Activated CD8-positive, alpha-beta memory T cell treated with anti-CD3 and anti-CD28 coated beads for 24 hours (primary cell): ENCODE measurements around the gene KLK15.
"Not testable (repeated sequence)": the region's sequence is repeated elsewhere in the genome, so short reads cannot be mapped to it uniquely, and the experiment has no call there.

Source experiments
- DNase-seq: peaks from one replicate; pipeline ENCODE4 v3.0.0-alpha.2; 2020

KLK15 gene

DNA sequence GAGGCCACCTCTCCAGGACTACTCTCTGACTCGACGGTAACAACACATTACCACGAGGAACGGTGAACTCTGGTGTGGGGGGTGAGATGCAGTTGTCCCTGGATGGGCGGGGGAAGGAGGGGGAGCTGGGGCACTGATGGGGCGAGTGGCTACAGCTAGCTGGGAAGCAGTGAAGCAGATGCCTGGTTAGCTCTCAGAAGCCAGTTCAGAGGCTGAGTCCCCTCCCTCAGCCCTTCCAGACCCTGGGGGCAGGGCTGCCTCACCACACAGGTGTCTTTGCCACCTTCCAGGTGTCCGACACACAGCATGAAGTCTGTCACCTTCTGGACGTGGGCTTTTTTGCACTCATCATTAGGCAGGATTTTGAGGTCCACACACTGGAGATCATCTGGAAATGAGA lies 13.7 kb downstream of the KLK15 start:
- no peak for DNase-seq

DNA sequence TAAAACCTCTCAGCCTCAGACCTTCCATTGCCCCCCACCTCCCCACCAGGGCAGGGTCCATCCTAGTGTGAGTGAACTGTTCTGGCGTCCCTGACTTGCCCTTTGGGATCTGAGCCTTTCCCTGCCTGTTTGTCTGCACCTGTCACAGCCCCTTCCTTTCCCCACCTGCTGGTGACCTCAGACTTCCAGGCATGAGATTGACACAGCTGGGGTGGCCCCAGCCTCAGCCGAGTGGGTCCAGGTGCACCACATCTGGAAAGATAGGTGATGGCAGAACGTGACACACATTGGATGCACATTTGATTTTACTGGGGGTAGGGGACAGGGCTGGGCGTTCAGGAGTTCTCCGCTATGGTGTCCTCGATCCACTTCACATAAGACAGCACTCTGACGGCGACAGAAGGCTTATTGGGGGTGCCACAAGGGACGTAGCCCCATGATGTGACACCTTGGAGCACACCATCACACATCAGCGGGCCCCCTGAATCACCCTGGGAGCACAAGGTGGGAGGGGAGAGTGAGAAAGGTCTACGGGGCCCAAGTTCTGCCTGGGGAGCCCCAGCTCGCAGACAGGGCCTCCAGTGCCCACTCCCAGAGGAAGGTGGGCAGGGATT lies 14.4 kb downstream of the KLK15 start:
- no peak for DNase-seq

DNA sequence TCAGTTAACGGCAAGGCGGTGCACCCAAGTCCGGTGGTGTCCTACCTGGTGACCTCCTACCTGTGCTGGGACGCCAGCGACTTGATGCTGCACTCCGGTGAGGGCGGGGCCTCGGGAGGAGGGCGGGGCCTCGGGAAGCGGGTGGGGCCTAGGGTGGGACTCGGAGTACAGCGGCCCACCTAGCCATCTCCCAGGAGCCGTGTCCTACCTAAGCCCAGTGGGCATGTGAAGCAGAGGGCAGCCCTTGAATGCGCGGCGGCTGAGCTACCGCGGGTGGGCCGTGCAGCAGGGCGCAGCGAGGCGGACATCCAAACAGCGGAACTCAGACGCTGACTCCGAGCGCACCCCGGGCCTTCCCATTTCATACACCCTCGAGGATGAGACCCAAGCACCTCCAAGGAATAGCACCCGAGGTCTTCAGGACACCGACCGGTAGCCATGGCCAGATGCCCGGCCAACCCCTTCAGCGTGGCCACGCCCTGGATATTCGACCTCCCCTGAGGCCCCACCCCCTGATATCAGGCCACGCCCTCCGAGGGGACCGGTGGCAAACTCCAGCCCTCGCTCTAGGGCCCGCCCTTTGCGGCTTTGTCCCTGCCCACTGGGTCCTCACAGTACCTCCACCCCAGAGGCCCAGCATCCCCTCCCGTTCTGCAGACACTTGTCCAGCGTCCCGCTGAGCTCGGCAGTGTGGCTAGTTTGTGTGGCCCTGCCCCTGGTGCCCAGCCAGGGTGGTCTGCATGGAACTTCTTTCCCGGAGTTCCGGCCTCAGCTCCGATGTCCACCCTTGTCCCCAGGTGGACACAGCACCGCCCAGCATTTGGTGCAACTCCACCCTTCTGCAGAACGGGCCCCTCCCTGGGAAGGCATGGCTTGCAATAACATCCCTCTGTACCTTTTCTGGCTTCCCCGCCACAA lies 15.2 kb downstream of the KLK15 start:
- DNase-seq: peak; percentile 74

DNA sequence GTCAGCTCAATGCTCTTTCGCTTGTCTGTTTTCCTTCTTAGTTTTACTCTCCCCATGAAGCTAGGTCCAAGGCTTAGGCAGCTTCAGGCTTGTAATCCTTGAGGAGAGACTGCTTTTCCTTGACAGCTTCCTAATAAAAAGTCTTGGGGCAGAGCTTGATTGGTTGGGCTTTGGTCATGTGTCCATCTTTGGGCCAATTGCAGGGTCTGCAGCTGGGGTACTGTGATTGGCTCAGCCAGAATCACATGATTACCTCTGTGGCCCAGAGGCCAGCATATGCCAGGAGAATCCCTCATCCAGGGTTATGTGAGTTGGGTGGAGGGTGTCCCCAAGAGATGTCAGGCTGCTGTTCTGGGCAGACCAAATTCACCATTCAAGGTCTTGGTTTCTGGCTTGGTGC lies 17.9 kb downstream of the KLK15 start:
- DNase-seq: no peak

DNA sequence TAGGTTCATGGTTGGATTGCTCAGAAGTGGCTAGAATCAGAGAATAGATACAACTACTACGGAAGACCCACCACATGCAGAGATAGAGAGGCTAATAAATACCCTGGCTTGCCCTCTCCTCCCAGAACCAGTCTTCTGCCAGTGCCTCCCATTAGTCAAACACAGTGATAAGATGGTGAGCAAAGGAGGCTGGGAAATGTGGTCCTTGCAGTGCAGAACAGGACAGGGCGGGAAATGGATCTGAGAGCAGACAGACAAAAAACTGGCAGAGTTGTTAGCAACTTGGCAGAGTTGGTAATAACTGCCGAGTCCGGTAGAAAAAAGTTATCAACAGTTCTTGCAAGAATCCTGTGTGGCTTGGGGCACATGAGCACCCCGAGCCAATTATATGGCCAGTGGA lies 18.5 kb downstream of the KLK15 start:
- DNase-seq: no peak

DNA sequence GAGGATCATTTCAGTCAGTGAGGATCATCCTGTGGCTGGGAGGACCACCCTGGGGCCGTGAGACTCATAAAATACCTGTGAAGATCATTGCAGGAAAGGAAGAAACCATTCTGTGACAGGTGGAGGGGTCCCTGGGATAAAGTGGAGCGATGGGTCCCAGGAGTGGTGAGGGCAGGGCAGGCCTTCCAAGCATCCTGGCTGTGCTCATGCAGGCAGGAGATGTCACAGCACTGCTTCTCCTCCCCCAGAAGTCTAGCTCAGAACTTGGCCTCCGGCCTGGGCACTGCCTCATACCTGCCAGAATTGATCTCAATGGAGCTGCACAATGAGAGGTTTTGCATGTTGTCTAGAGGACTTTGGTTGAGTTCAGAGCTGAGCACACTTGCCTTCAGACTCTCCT lies 20.9 kb downstream of the KLK15 start:
- DNase-seq: no peak

DNA sequence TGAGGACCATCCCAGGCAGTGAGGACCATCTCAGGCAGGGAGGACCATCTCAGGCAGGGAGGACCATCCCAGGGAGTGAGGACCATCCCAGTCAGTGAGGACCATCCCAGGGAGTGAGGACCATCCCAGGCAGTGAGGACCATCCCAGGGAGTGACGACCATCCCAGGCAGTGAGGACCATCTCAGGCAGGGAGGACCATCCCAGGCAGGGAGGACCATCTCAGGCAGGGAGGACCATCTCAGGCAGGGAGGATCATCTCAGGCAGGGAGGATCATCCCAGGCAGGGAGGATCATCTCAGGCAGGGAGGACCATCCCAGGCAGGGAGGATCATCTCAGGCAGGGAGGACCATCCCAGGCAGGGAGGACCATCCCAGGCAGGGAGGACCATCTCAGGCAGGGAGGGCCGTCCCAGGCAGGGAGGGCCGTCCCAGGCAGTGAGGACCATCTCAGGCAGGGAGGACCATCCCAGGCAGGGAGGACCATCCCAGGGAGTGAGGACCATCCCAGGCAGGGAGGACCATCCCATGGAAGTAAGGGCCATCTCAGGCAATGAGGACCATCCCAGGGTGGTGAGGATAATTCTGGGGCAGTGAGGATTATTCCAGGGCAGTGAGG lies 21.6 kb downstream of the KLK15 start:
- DNase-seq: not testable (repeated sequence)

DNA sequence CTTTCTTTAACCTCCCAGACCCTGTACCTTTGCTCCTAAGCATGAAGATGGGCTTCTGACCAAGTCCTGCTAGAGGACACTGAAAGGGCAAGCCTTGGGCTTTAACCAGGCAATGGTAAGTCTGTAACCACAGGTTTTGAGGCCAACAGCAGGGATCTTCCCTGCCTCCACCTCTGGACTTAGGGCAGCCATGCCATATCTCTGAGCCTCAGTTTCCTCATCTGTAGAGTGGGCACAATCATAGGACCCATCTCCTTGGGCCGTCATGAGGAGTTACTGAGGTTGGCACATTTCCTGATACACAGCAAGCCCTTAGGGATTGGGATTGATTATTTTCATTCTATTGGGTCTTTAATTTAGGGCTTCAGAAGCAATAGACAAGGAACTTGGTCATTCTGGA lies 24.5 kb downstream of the KLK15 start:
- DNase-seq: no peak

DNA sequence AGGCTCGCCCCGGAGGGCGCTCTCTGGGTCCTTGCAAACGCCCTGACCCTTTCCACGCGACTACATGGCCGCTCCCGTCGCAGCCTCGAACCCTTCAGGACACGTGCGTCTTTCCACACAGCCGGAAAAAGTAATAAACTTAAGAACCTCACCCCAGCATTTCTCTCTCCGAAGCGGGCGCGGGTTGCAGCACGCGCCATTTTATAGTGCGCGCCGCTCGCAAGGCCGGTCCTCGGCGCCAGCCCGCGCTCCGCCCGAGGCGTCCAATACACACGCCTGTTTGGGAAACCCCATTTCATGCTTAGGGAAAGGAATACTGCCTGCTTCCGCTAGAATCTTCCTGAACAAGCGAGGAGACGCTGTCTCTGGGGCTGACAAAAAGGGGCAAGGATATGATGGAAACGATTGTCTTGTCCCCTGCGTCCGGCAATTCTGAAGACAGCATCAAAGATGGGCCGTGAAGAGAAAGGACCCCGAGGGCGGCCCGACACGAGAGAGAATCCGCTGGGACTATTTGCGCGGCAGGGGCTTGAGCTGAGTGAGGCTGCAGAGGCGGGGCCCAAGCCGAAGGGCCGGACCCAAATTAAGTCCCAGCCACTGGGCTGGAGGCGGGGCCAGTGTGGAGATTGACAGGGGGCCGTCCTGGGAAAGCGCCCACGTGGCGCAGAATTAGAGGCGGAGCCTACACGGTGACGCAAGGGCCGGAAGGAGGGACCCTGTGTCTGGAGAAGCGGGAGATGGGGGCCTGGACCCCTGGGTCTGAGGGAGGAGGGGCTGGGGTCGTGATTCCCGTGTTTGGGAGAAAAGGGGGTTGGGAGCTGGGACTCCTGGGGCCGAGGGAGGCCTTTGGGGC lies 28.7 kb downstream of the KLK15 start:
- peak; percentile 98 for DNase-seq

DNA sequence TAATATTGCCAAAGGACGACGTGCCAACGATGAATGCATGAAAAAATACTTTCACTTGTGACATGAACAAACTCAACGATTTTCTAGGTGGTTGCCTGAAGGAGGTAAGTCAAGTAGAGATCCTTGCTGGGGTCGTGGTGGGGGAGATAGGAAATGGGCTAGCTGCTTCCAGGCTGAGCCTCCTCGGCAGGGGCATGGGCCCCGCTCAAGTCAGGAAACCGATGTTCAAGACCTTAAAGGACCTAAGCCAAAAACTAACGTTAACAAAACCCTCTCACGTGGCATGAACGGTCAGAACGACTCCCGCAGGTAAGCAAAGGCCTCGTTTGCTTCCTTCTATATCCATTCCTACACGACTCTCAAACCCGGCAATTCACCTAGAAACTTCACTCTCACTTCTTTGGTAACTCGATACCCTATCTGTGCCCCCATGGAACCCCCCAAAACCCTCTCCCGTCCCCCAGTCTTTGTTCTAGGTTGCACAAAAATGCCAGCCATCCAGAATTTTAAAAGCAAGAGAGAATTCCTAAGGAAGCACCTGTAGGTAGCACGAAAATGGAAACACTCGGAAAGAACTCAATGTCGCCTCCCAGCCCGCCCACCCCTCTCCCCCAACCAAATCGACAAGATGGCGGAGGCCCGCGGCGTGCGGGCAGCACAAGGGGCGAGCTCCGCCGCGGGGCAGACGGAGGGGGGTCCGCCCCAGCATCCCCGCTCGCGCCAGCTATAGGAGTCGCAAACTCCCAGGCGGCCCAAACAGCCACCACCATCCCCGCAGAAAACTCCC lies 29.5 kb downstream of the KLK15 start:
- peak; percentile 71 for DNase-seq

DNA sequence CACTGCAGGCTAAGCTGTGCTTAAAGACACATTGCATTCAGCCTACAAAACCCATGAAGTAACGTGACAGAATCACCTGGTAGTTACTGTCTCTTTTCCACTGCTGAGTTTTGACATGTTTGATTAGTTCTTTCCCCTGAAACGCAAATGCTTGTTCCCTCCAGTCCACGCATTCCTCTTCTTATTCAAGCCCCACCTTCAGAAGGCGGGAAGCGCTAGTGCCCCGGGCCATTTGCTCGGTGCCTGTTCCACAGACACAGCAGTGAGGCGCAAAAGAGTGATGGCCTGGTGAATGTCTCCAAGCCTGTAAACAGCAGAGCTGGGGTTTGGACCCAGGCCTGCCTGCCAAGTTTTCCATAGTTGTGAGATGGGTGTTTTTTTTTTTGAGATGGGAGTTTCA lies 32.3 kb downstream of the KLK15 start:
- no peak for DNase-seq

DNA sequence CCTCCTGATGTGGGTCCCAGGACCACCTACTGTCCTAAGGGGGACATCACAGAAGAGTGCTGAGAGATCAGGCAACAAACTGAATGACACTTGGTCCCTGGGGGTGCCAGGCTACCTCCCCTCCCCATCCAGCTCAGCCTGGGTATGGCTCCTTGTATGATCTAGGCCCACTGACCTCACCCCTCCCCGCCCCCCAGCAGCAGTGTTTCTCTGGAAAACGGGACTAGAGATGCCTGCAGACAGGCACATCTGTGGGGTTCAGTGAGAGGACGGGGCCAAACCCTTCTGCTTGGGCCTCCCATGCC lies 33.9 kb downstream of the KLK15 start:
- no peak for DNase-seq

DNA sequence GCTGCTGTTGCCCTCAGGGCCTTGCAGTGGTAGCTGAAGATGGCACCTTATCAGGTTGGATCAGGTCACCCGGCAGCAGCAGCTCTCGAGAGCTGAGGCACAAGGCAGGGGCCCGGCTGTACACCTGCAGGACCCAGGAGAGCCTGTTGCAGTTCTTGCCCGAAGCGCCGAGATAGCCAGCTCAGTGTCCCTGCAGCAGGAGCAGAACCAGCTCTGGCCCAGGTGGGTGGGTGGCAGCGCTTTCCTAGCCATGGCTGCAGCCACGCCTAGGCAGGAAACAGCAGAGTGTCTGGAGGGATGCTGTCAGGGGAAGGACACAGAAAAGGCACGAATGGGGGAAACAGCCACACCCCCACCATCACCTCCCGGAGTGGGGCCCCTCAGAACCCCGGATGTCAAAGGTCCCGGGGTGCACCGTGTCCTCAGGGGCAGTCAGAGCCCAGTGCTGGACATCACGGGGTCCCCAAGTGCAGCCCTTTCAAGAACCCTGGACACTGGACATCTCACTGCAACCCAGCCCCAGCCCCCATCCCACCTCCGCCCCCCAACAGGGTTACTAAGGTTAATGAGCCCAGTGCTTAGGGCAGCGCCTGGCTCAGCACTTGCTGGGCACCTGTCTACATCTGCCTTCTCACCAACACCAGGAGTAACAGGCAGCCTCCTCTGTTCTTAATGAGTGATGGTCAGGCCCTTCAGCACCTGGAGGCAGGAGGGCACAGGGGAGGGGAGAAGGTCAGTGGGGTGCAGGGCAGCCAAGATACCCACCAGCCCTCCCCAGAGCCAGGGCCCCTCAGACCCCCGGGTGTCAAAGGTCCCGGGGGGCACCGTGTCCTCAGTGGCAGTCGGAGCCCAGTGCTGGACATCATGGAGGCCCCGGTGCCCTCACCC lies 34.5 kb downstream of the KLK15 start:
- no peak for DNase-seq

DNA sequence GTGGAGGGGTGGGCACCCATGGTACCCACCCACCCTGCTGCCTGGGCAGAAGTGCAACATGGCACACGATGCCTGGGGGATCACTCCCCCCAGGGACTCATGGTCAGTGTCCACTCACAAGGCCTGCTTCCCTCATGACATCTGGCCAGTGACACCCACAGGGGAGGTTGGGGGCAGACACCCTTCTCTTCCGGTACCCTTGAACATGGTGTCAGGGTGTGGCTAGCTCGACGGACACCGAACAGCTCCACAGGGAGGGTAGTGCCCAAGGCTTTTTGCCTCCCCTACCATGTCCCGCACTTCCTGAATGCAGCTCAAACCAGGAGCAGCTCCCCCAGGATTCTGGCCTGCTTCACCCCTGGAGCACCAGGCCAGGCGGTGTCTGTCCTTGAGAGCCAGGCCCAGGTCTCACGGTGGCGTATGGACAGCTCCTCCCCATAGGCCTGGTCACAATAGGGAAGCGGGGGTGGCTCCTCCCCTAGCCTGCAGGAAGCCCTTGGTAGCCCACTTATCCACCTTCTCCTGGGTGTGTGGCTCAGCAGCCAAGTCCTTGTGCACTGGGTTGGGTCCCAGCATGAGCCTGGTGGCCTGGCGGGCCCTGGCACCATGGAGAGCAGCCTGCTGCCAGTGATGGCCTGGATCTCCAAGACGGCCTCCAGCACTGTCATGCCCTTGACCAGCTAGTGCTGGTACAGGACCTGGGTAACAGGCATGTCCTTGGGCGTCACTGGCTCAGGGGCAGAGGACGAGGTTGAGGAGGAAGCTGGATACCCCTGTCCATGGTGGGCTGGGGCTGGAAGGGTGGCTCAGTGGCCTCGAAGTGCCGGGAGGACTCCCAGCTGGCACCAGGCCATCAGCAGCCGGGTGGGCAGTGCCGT lies 35.4 kb downstream of the KLK15 start:
- no peak for DNase-seq

DNA sequence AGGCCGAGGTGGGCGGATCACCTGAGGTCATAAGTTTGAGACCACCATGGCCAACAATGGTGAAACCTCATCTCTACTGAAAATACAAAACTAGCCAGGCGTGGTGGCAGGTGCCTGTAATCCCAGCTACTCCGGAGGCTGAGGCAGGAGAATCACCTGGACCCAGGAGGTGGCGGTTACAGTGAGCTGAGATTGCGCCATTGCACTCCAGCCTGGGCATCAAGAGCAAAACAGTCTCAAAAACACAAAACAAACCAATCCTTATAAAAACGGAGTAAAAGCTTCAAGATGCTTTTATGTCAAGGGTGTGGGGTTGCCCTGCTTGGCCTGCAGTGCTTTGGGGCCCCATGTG lies 36.0 kb downstream of the KLK15 start:
- DNase-seq: no peak

DNA sequence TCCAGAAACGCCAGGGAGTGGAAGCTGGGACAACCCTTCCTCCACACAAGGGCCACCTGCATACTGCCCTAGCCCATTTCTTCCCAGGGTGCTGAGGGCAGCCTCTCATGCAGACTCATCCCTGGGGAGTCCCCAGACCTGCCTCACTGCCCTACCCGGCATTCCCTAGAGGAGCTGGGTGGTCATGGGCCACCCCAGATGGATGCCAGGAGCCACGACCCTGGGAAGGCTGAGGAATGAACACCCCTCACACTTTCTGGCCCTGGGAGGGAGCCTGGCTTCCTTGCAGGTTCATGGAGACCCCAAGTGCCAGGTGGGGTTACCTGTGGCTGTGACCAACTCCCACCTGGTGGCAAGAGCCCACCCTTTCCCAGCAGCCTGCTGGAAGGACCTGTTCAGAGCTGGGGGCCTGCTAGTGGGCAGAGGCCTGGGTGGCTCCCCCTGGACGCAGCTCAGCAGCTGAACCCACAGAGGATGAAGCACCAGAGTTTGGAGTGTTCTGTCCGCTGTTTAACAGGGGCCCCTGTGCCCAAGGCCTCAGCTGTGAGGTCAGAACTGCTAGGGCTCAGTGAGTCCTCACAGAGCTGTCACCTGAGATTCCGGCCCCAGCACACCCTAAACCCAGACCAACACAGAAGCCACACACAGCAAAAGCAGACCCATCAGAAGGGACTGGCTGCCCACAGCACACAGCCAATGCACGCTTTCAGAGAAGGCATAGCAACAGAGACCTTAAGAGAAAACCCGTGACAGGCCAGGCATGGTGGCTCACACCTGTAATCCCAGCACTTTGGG lies 36.5 kb downstream of the KLK15 start:
- peak; percentile 73 for DNase-seq

DNA sequence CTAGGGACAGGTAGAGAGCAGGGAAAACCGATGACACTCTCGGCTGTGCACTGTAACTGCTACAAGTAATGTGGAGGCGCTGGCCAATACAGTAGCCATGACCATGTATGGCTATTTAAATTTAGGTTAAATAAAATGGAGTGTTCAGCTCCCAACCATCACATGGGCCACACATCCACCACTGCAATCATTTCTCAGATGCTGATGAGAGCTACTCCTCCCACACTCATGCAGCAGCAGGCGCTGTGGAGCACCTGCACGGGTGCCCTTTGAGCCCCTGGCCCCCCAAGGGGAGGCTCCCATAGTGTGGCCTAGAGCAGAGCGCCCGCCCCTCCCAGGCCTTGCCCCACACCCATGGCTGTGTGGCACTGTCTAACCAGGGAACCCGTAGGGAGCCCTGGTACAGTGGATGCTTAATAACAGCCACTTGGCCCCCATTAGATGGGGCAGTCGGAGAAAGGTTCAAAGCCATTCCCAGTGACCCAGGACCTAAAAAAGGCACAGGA lies 37.2 kb downstream of the KLK15 start:
- DNase-seq: peak; percentile 75

DNA sequence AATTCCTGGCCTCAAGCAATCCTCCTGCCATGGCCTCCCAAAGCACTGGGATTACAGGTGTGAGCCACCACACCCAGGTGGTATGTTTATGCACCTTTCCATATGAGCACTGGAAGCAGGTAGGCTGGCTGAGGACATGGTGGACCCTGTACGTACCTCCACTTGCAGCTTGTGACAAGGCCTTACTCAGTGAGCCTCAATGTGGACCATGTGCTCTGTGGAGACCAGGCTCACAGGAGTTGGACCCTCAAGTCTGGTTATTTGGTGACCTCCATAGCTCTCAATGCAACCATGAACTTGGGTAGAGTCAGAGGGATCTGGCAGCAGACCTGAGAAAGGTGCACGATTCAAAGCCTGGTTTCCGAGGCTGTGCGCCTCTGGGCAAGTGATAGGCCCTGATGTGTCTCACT lies 37.7 kb downstream of the KLK15 start:
- peak; percentile 72 for DNase-seq
